GM23338 (cell line): ENCODE data around the gene C9orf85. TPM values are rescaled to one million over a fixed set of nuclear protein-coding genes. Genes with fewer than 3 reads are reported as not detected.

Experiments
- ATAC-seq: fragments of 200-7000 bp; cut with Tn5 transposase; 3 replicates; pipeline ENCODE4 v1.9.1; 2020
- DNase-seq: peaks from one replicate; pipeline ENCODE4 v3.0.0-alpha.2; 2015; ENCODE audit warnings: low spot score
- H2AFZ ChIP-seq: fragments of 200-600 bp; sonication (generic); 2 replicates; pipeline ENCODE4 v1.8.0; 2016; ENCODE audit warnings: antibody characterized with exemption, mild to moderate bottlenecking, moderate library complexity
- H3F3A ChIP-seq: fragments of 200-600 bp; sonication (generic); replicated peaks from 2 replicates; pipeline ENCODE4 v1.8.0; 2017; ENCODE audit warnings: antibody characterized with exemption, mixed run types, low read depth
- H3K27ac ChIP-seq: fragments of 200-600 bp; sonication (generic); 2 replicates; pipeline ENCODE4 v1.6.1; 2016; ENCODE audit warnings: low read depth
- H3K27me3 ChIP-seq: fragments of 200-600 bp; sonication (generic); 2 replicates; pipeline ENCODE4 v1.8.0; 2016; ENCODE audit warnings: mild to moderate bottlenecking, mixed run types, moderate library complexity; ENCODE audit not compliant: insufficient read depth
- H3K36me3 ChIP-seq: fragments of 200-600 bp; sonication (generic); 2 replicates; pipeline ENCODE4 v1.8.0; 2016; ENCODE audit warnings: mild to moderate bottlenecking; ENCODE audit not compliant: insufficient read depth
- H3K4me1 ChIP-seq: fragments of 200-600 bp; sonication (generic); 2 replicates; pipeline ENCODE4 v1.8.0; 2016; ENCODE audit warnings: mild to moderate bottlenecking, moderate library complexity; ENCODE audit not compliant: insufficient read depth
- H3K4me2 ChIP-seq: fragments of 200-600 bp; sonication (generic); 2 replicates; pipeline ENCODE4 v1.7.1; 2017; ENCODE audit warnings: mixed run types
- H3K4me3 ChIP-seq: fragments of 200-600 bp; sonication (generic); 2 replicates; pipeline ENCODE4 v1.6.1; 2016; ENCODE audit warnings: mixed run types
- H3K79me2 ChIP-seq: fragments of 200-600 bp; sonication (generic); replicated peaks from 2 replicates; pipeline ENCODE4 v1.8.0; 2017; ENCODE audit warnings: mild to moderate bottlenecking; ENCODE audit not compliant: insufficient read depth
- H3K9me2 ChIP-seq: fragments of 200-600 bp; sonication (generic); 2 replicates; pipeline ENCODE4 v1.8.0; 2017; ENCODE audit not compliant: insufficient read depth
- H4K20me1 ChIP-seq: fragments of 200-600 bp; sonication (generic); replicated peaks from 2 replicates; pipeline ENCODE4 v1.8.0; 2017; ENCODE audit warnings: mild to moderate bottlenecking; ENCODE audit not compliant: insufficient read depth
- H3K27ac Mint-ChIP-seq: 2 replicates; pipeline ENCODE4 v1.8.0; 2020; ENCODE audit warnings: inconsistent platforms, mild to moderate bottlenecking, moderate library complexity, mixed read lengths
- H3K27me3 Mint-ChIP-seq: 3 replicates; pipeline ENCODE4 v1.8.0; 2022; ENCODE audit warnings: low read depth, mild to moderate bottlenecking, moderate library complexity, mixed read lengths, inconsistent platforms; ENCODE audit not compliant: insufficient read depth, poor library complexity
- H3K36me3 Mint-ChIP-seq: 3 replicates; pipeline ENCODE4 v1.8.0; 2021; ENCODE audit warnings: low read depth, mild to moderate bottlenecking, inconsistent platforms, moderate library complexity, mixed read lengths
- H3K4me1 Mint-ChIP-seq: 3 replicates; pipeline ENCODE4 v1.8.0; 2020; ENCODE audit warnings: mild to moderate bottlenecking, inconsistent platforms, mixed read lengths
- H3K4me3 Mint-ChIP-seq: 3 replicates; pipeline ENCODE4 v1.8.0; 2021; ENCODE audit warnings: moderate library complexity, mild to moderate bottlenecking, inconsistent platforms, mixed read lengths
- H3K9me3 Mint-ChIP-seq: 3 replicates; pipeline ENCODE4 v1.8.0; 2020; ENCODE audit warnings: moderate library complexity, mild to moderate bottlenecking, inconsistent platforms, mixed read lengths
- CREB1 ChIP-seq: fragments of 250-450 bp; sonication (Bioruptor Pico); IDR thresholded peaks from 2 replicates; pipeline ENCODE4 v1.5.0; 2020; ENCODE audit warnings: low read depth, mild to moderate bottlenecking, moderate library complexity
- EZH2phosphoT487 ChIP-seq: fragments of 200-600 bp; sonication (generic); IDR thresholded peaks from one replicate; pipeline ENCODE4 v1.8.1; 2018; ENCODE audit warnings: antibody characterized with exemption; ENCODE audit not compliant: unreplicated experiment
- JUNB ChIP-seq: IDR thresholded peaks from one replicate; pipeline ENCODE4 v1.6.1; 2016; ENCODE audit warnings: antibody characterized with exemption; ENCODE audit not compliant: unreplicated experiment
- REST ChIP-seq: IDR thresholded peaks from one replicate; pipeline ENCODE4 v1.6.1; 2018; ENCODE audit warnings: antibody characterized with exemption; ENCODE audit not compliant: unreplicated experiment
- STAT1 ChIP-seq: IDR thresholded peaks from one replicate; pipeline ENCODE4 v1.6.1; 2016; ENCODE audit warnings: antibody characterized with exemption; ENCODE audit not compliant: unreplicated experiment
- ZNF114 ChIP-seq: fragments of 250-450 bp; sonication (Bioruptor Pico); IDR thresholded peaks from 2 replicates; pipeline ENCODE4 v1.5.0; 2020; ENCODE audit warnings: mild to moderate bottlenecking, moderate library complexity
- ZNF331 ChIP-seq: fragments of 250-450 bp; sonication (Bioruptor Pico); IDR thresholded peaks from 2 replicates; pipeline ENCODE4 v1.5.0; 2020; ENCODE audit warnings: low read depth, mild to moderate bottlenecking, moderate library complexity
- ZNF462 ChIP-seq: fragments of 250-450 bp; sonication (Bioruptor Pico); IDR thresholded peaks from 2 replicates; pipeline ENCODE4 v1.5.0; 2020; ENCODE audit warnings: mild to moderate bottlenecking, moderate library complexity
- polyA plus RNA-seq: library from polyadenylated mRNA; unstranded; fragments of >200 nt; fragmentation: Nextera tagmentation; extraction: Ambion mirVana; gene quantifications from 2 replicates; pipeline ENCODE4 v1.2.1, GENCODE V29; 2016
- total RNA-seq: library from RNA; depleted of rRNA; stranded (reverse); fragments of >200 nt; shearing (Covaris generic); gene quantifications from 2 replicates; pipeline ENCODE4 v1.2.3, GENCODE V29; 2014
- TF ChIP-seq, protein P1 (sequence below), 2 experiments: fragments of 200-600 bp in 1 of 2; sonication (generic) in 1 of 2; conservative IDR thresholded peaks; 2 replicates each; pipeline versions ENCODE4 v1.5.1 to v1.6.1; 2016 to 2017; ENCODE audit warnings: antibody characterized with exemption in 2 of 2, low read depth in 2 of 2, mild to moderate bottlenecking in 2 of 2, moderate library complexity in 1 of 2

The C9orf85 gene
- total and polyA plus RNA-seq, 2 experiments from 2014 or later: 10.3 to 20.8 TPM

- TF ChIP-seq ZNF331 (CRISPR knock-in tag) (no peak), STAT1 (no peak), REST (no peak), JUNB (no peak)
Observed at GRCh38 chr9:71941060-71941568, 29.7 kb downstream of the C9orf85 start (continued).

DNA sequence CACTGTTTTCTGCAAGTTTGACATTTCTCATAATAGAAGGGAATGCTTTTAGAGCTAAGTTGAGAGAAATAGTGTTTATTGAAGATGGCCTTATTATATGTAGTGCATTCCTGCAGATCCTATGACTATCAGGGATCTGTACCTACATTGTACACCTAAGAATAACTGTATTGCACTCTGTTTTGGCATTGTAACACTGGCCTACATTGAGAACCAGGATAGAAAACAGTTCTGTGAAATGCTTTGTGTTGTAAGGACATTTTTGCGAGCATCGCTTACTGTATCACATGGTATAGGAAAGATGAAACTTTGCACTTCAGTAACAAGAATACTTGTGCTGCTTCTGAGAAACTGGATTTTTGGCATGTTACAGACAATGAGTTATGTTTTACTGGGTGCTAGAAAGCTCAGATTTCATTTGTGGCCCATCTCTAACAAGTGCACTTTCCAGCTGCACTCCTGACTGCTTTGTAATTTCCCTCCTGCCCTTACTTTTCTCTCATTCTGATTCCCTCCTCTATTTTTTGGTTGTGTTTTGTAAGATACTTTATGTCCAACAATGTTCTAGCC, 30.6 kb downstream of the C9orf85 start:
- Histone ChIP-seq H3K4me2 (no peak overlapping the region), H3F3A (no peaks in the 10 kb centered on the region), H2AFZ (no peak overlapping the region), H3K4me1 (peaks cover 33% of the 10 kb centered on the region), H3K36me3 (no peaks in the 10 kb centered on the region), H3K4me3 (no peak overlapping the region), H3K9me2 (no peaks in the 10 kb centered on the region), H4K20me1 (no peaks in the 10 kb centered on the region), H3K27ac (peak overlapping the region; percentile 24; the same call in 1 of the 2 replicates), H3K79me2 (peaks cover 63% of the 10 kb centered on the region), H3K27me3 (no peaks in the 10 kb centered on the region)
- no peaks in the 10 kb centered on the region for H3K27me3 Mint-ChIP-seq
- no peaks in the 10 kb centered on the region for H3K9me3 Mint-ChIP-seq
- no peaks in the 10 kb centered on the region for H3K36me3 Mint-ChIP-seq
- DNase-seq: no peak
- 0 out of 2 replicates have a peak overlapping the region, but pooled peaks have one; percentile 6 for H3K27ac Mint-ChIP-seq
- no peak for ATAC-seq
- H3K4me1 Mint-ChIP-seq: peaks cover 27% of the 10 kb centered on the region
- no peak overlapping the region for H3K4me3 Mint-ChIP-seq
- TF ChIP-seq STAT1: no peak
- TF ChIP-seq ZNF462 (CRISPR knock-in tag): no peak
- TF ChIP-seq JUNB: no peak
- TF ChIP-seq EZH2phosphoT487: no peak
- TF ChIP-seq ZNF114 (CRISPR knock-in tag): no peak
- no peak for TF ChIP-seq ZNF331 (CRISPR knock-in tag)
- TF ChIP-seq, protein P1, sequence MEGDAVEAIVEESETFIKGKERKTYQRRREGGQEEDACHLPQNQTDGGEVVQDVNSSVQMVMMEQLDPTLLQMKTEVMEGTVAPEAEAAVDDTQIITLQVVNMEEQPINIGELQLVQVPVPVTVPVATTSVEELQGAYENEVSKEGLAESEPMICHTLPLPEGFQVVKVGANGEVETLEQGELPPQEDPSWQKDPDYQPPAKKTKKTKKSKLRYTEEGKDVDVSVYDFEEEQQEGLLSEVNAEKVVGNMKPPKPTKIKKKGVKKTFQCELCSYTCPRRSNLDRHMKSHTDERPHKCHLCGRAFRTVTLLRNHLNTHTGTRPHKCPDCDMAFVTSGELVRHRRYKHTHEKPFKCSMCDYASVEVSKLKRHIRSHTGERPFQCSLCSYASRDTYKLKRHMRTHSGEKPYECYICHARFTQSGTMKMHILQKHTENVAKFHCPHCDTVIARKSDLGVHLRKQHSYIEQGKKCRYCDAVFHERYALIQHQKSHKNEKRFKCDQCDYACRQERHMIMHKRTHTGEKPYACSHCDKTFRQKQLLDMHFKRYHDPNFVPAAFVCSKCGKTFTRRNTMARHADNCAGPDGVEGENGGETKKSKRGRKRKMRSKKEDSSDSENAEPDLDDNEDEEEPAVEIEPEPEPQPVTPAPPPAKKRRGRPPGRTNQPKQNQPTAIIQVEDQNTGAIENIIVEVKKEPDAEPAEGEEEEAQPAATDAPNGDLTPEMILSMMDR (conservative IDR thresholded peaks at IDR 0.05; ENCODE audit: low read depth in 2 of 2): no peak
- no peak for TF ChIP-seq CREB1 (CRISPR knock-in tag)
